Mesenteric fat pad (tissue), 1 donor: Measurements from ENCODE around the gene AGPS. TPM values are rescaled to one million over a fixed set of nuclear protein-coding genes. Genes with fewer than 3 reads are reported as not detected.
"Not testable (repeated sequence)": the region's sequence is repeated elsewhere in the genome, so short reads cannot be mapped to it uniquely, and the experiment has no call there.

Experiments used
- DNase-seq: peaks from one replicate; pipeline ENCODE4 v3.0.0-alpha.2; 2020; ENCODE audit warnings: low spot score
- total RNA-seq: library from RNA; stranded (reverse); fragmentation: NEBNext Ultra II Directional; extraction: Animal tissue kit (Norgen Biotek cat#: 25700); gene quantifications from one replicate; pipeline ENCODE4 v1.2.1, GENCODE V29; 2021
- donor health status: DM: yes; HTN: yes; CAD: no.

The AGPS gene
- total RNA-seq, 1 donor from 2014 or later, result 46.1 TPM

- DNase-seq, result no peak
These were observed 21.1 kb downstream of the AGPS start for GRCh38 chr2:177413703-177414102.

- DNase-seq, result no peak
These were observed 26.7 kb downstream of the AGPS start for GRCh38 chr2:177419274-177419673.

- no peak for DNase-seq
These were observed 29.7 kb downstream of the AGPS start for GRCh38 chr2:177422271-177422670.

GRCh38 chr2:177424120-177424519 lies 31.5 kb downstream of the AGPS start:
- not testable (repeated sequence) for DNase-seq

GRCh38 chr2:177424620-177425019 lies 32.0 kb downstream of the AGPS start:
- not testable (repeated sequence) for DNase-seq

GRCh38 chr2:177427316-177427715 lies 34.7 kb downstream of the AGPS start:
- DNase-seq, result no peak

GRCh38 chr2:177427936-177428335 lies 35.4 kb downstream of the AGPS start:
- not testable (repeated sequence) for DNase-seq

GRCh38 chr2:177429688-177430325 lies 37.2 kb downstream of the AGPS start:
- no peak for DNase-seq

GRCh38 chr2:177430411-177430810 lies 37.8 kb downstream of the AGPS start:
- no peak for DNase-seq

GRCh38 chr2:177431111-177431725 lies 38.6 kb downstream of the AGPS start:
- not testable (repeated sequence) for DNase-seq

- DNase-seq, result no peak
These were observed 40.1 kb downstream of the AGPS start for GRCh38 chr2:177432703-177433102.

- no peak for DNase-seq
These were observed 40.8 kb downstream of the AGPS start for GRCh38 chr2:177433402-177433801.

GRCh38 chr2:177434475-177434874 lies 41.9 kb downstream of the AGPS start:
- no peak for DNase-seq

- DNase-seq, result no peak
These were observed 52.6 kb downstream of the AGPS start for GRCh38 chr2:177445200-177445599.

- no peak for DNase-seq
These were observed 55.5 kb downstream of the AGPS start for GRCh38 chr2:177448031-177448430.

GRCh38 chr2:177449159-177449558 lies 56.6 kb downstream of the AGPS start:
- no peak for DNase-seq

- DNase-seq, result no peak
These were observed 62.6 kb downstream of the AGPS start for GRCh38 chr2:177455187-177455586.

GRCh38 chr2:177459756-177460155 lies 67.2 kb downstream of the AGPS start:
- DNase-seq, result not testable (repeated sequence)

GRCh38 chr2:177460973-177461585 lies 68.5 kb downstream of the AGPS start:
- DNase-seq, result no peak

- DNase-seq, result no peak
These were observed 72.0 kb downstream of the AGPS start for GRCh38 chr2:177464549-177464948.

- no peak for DNase-seq
These were observed 73.0 kb downstream of the AGPS start for GRCh38 chr2:177465400-177466138.
